GM12801 (cell line): Measurements from ENCODE around the gene NFXL1.

Experiments used
- TF ChIP-seq, protein P1 (sequence below): IDR thresholded peaks from one replicate; pipeline ENCODE4 v1.5.1; 2011; ENCODE audit warnings: control low read depth; ENCODE audit not compliant: insufficient read length; ENCODE audit errors: extremely low read depth

NFXL1 gene

DNA sequence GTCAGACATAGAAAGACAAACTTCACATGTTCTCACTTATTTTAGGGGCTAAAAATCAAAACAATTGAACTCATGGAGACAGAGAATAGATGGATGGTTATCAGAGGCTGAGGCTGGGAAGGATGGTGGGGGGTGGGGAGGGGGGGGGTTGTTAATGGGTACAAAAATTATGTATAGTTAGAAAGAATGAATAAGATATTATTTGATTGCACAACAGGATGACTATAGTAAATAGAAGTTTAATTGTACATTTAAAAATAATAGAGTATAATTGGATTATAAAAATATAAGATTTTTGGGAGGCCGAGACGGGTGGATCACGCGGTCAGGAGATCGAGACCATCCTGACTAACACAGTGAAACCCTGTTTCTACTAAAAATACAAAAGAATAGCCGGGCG, 109.8 kb downstream of the NFXL1 start:
- TF ChIP-seq, protein P1, sequence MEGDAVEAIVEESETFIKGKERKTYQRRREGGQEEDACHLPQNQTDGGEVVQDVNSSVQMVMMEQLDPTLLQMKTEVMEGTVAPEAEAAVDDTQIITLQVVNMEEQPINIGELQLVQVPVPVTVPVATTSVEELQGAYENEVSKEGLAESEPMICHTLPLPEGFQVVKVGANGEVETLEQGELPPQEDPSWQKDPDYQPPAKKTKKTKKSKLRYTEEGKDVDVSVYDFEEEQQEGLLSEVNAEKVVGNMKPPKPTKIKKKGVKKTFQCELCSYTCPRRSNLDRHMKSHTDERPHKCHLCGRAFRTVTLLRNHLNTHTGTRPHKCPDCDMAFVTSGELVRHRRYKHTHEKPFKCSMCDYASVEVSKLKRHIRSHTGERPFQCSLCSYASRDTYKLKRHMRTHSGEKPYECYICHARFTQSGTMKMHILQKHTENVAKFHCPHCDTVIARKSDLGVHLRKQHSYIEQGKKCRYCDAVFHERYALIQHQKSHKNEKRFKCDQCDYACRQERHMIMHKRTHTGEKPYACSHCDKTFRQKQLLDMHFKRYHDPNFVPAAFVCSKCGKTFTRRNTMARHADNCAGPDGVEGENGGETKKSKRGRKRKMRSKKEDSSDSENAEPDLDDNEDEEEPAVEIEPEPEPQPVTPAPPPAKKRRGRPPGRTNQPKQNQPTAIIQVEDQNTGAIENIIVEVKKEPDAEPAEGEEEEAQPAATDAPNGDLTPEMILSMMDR = no peak

DNA sequence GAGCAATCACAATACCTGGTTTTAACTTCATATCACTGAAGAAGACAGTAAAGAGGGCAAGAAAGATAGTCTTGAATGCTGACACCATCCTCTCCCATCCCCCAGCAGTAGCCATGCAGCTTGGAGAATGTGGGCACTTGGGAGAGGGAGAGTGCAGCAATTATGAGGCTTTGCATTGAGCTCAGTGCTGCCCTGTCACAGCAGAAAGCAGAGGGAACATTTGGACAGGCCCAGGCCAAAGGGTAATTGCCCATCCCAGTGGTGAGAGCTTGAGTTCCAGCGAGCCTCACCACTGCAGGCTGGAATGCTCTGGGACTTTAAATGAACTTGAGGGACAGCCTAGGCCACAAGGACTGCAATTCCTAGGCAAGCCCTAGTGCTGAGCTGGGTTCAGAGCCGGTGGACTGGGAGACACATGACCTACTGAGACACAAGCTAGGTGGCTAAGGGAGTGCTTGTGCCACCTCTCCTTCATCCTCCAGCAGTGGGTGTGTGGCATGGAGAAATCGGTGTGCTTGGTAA, 112.8 kb downstream of the NFXL1 start:
- TF ChIP-seq, protein P1 = no peak

DNA sequence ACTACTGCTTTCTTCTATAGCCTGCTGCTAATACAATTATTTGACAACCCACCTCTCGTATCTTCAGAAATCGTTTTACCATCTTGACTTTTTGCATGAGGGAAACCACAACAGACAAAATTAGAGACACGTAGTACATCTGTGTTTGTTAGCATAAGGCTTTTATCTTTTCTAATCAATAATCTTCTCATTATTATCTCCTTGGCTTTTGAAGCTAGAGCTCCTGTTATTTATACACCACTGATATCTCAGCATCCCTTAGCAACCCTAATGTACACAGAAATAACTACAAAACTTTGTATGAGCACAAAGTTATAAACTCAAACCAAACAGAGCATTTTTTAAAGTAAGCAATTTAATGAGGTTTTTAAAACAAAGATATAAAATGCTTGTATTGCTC, 116.2 kb downstream of the NFXL1 start:
- TF ChIP-seq, protein P1 = no peak
